Stimulated activated CD8-positive, alpha-beta memory T cell treated with anti-CD3 and anti-CD28 coated beads, Interleukin-7, amount 100 ng/mL, for 48 hours (primary cell): Measurements from ENCODE around the gene PCDHB4.
"Not testable (repeated sequence)": the region's sequence is repeated elsewhere in the genome, so short reads cannot be mapped to it uniquely, and the experiment has no call there.

Experiments used
- DNase-seq, 2 donors: peaks; one replicate each; pipeline ENCODE4 v3.0.0-alpha.2; 2020; ENCODE audit warnings: low read depth in 1 of 2; ENCODE audit errors: extremely low read depth in 1 of 2

The PCDHB4 gene

GRCh38 chr5:141149812-141150211 lies 28.2 kb downstream of the PCDHB4 start, which contains the start of gene PCDHB6:
TSS of gene PCDHB6 (plus strand) at chr5:141150057. CDS start at chr5:141150258, 201 bp downstream.
- no peak for DNase-seq

GRCh38 chr5:141150224-141150992 lies 28.8 kb downstream of the PCDHB4 start:
- no peak for DNase-seq

DNA sequence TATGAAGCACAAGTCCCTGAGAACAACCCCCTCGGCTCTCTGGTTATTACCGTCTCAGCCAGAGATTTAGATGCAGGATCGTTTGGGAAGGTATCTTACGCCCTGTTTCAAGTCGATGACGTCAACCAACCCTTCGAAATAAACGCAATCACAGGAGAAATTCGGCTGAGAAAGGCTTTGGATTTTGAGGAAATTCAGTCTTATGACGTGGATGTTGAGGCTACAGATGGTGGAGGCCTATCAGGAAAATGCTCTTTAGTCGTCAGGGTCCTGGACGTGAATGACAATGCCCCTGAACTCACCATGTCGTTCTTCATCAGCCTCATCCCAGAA lies 29.3 kb downstream of the PCDHB4 start:
- no peak for DNase-seq

DNA sequence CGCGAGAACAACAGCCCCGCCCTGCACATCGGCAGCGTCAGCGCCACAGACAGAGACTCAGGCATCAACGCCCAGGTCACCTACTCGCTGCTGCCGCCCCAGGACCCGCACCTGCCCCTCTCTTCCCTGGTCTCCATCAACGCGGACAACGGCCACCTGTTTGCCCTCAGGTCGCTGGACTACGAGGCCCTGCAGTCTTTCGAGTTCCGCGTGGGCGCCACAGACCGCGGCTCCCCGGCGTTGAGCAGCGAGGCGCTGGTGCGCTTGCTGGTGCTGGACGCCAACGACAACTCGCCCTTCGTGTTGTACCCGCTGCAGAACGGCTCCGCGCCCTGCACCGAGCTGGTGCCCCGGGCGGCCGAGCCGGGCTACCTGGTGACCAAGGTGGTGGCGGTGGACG lies 30.0 kb downstream of the PCDHB4 start:
- not testable (repeated sequence) for DNase-seq

DNA sequence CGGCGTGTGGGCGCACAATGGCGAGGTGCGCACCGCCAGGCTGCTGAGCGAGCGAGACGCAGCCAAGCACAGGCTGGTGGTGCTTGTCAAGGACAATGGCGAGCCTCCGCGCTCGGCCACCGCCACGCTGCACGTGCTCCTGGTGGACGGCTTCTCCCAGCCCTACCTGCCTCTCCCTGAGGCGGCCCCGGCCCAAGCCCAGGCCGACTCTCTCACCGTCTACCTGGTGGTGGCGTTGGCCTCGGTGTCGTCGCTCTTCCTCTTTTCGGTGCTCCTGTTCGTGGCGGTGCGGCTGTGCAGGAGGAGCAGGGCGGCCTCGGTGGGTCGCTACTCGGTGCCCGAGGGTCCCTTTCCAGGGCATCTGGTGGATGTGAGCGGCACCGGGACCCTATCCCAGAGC lies 30.5 kb downstream of the PCDHB4 start:
- not testable (repeated sequence) for DNase-seq

DNA sequence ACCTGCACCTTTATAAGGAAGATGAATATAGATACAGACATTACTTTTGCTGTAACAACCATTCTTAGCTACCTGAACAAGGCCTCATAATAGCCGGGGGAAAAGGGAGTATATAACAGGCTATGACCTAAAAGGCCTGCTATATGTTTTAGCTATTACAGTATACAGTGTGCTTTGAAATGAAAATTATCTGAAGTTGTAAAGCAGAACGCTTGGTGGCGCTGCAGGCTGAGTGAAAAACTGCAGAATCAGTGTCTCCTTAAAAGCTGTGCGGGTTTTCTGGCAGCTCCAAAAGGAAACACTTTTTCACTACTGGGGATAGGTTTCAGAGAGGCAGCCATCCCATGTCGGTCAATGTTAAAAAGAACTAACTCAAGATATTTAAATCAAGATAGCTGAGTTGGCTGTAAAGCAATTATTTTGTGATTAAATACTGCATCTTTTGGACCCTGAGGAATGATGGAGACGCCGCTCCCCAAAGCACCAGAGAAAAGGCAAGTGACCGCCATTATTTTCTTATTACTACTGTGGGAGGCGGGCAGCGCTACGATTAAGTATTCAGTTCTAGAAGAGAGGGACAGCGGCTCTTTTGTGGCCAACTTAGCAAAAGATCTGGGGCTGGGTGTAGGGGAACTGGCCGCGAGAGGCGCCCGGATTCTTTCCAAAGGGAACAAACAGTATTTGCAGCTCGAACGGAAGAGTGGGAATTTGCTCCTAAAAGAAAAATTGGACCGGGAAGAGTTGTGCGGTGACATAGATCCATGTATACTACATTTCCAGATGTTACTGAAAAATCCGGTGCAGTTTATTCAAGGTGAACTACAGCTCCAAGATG lies 34.1 kb downstream of the PCDHB4 start:
- DNase-seq: no peak

DNA sequence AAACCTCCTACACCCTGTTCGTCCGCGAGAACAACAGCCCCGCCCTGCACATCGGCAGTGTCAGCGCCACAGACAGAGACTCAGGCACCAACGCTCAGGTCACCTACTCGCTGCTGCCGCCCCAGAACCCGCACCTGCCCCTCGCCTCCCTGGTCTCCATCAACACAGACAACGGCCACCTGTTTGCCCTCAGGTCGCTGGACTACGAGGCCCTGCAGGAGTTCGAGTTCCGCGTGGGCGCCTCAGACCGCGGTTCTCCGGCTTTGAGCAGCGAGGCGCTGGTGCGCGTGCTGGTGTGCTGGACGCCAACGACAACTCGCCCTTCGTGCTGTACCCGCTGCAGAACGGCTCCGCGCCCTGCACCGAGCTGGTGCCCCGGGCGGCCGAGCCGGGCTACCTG lies 35.7 kb downstream of the PCDHB4 start:
- not testable (repeated sequence) for DNase-seq

GRCh38 chr5:141157901-141158300 lies 36.3 kb downstream of the PCDHB4 start:
- not testable (repeated sequence) for DNase-seq

DNA sequence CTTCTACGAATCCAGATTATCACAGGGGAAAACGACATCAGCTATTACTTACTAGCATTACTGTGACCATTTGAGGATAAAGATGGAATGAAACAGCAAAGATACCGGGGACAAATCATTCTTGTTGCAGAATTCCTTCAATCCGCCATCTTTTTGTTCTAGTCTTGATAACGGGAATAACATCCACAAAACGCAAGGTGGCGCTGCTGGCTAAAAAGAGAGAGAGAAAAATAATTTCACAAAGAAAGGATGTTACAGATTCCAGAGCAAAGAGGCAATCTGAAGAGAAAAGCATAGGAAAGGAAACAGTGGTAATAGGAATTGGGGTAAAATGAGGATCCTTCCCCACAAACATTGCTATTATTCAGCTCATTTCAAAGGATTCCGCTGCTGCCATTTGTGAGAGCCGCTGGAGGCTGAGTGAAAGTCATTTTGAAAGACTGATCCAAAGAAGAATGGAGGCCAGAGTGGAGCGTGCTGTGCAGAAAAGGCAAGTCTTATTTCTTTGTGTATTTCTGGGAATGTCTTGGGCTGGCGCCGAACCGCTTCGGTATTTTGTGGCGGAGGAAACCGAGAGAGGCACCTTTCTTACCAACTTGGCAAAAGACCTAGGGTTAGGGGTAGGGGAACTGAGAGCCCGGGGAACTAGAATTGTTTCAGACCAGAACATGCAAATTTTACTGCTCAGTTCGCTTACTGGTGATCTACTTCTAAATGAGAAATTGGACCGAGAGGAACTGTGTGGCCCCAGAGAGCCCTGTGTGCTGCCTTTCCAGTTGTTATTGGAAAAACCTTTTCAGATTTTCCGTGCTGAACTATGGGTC lies 51.0 kb downstream of the PCDHB4 start, which contains the start of gene PCDHB7:
PCDHB7 (plus strand) TSS at position 264 of the 824 bp plus-strand sequence; CDS start at position 456, 192 bp downstream.
- DNase-seq: no peak

DNA sequence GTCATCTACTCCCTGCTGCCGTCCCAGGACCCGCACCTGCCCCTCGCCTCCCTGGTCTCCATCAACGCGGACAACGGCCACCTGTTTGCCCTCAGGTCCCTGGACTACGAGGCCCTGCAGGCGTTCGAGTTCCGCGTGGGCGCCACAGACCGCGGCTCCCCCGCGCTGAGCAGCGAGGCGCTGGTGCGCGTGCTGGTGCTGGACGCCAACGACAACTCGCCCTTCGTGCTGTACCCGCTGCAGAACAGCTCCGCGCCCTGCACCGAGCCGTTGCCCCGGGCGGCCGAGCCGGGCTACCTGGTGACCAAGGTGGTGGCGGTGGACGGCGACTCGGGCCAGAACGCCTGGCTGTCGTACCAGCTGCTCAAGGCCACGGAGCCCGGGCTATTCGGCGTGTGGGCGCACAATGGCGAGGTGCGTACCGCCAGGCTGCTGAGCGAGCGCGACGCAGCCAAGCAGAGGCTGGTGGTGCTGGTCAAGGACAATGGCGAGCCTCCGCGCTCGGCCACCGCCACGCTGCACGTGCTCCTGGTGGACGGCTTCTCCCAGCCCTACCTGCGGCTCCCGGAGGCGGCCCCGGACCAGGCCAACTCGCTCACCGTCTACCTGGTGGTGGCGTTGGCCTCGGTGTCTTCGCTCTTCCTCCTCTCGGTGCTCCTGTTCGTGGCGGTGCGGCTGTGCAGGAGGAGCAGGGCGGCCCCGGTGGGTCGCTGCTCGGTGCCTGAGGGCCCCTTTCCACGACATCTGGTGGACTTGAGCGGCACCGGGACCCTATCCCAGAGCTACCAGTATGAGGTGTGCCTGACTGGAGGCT lies 52.9 kb downstream of the PCDHB4 start:
- DNase-seq: not testable (repeated sequence)
